ENCODE data around the gene ZACN.
A peak's percentile ranks its signal among the peaks of the same experiment; 100 is the strongest.

Gene ZACN

DNA sequence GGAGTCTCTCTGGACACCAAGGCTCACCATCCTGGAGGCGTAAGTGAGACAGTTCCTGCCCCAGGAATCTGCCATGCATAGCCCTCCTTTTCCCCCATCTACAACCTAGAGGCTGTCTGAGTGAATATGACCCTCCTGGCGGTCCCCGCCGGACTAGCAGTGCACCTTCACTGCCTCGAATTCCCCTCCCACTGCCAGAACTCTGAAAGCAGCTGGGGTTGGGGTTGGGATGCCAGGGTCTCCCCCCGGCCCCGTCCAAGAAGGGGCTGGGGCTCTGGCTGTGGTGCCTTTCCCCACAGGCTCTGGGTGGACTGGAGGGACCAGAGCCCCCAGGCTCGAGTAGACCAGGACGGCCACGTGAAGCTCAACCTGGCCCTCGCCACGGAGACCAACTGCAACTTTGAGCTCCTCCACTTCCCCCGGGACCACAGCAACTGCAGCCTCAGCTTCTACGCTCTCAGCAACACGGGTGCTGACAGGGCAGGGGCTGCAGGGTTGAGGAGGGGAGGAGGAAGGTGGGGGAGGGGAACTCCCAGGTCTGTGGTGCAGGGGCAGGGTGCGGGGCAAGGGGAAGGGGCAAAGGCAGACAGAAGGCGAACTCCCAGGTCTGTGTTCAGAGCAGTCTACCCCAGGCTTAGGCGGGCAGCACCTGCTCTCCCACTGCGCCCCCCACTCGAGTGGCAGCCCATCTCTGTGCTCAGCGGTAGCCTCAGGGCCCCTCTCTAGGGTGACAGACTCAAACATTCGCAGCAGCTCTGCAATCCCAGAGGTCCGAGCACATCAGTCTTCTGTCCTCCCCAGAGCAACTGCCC, 1.2 kb downstream of the ZACN start:
- DNase-seq (ENCODE audit: low read depth, low spot score) = no peak

DNA sequence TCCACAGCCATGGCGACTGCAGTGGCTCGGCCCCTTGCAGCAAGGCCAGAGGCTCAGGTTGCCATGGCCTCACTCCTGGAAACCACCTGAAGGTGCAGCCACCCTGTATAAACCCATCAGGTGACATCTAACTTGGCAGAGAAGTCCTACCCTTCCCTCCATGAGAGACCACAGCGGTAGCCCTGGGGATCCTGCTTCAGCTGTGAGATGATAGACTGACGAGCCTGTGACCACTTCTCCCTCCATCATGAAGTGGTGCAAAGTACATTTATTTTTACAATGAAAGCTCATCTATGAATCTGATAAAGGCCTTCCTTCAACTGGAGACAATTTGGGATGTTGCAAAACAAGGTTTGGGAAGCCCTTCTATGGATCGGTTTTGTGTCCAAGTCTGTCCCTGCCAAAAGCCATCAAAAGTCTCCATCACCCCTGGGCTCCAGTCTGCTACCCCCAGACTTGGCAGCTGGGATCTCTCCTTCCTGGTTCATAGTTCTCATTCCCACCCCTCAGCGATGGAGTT, 1.8 kb downstream of the ZACN start:
- no peak for DNase-seq (ENCODE audit: low read depth, low spot score)
- H3K4me3 ChIP-seq (ENCODE audit: low read length) = no peak overlapping the region

More for the DNA sequence above, 1.2 kb downstream of the ZACN start:
- H3K4me3 ChIP-seq (ENCODE audit: low read length) = no peak overlapping the region

DNA sequence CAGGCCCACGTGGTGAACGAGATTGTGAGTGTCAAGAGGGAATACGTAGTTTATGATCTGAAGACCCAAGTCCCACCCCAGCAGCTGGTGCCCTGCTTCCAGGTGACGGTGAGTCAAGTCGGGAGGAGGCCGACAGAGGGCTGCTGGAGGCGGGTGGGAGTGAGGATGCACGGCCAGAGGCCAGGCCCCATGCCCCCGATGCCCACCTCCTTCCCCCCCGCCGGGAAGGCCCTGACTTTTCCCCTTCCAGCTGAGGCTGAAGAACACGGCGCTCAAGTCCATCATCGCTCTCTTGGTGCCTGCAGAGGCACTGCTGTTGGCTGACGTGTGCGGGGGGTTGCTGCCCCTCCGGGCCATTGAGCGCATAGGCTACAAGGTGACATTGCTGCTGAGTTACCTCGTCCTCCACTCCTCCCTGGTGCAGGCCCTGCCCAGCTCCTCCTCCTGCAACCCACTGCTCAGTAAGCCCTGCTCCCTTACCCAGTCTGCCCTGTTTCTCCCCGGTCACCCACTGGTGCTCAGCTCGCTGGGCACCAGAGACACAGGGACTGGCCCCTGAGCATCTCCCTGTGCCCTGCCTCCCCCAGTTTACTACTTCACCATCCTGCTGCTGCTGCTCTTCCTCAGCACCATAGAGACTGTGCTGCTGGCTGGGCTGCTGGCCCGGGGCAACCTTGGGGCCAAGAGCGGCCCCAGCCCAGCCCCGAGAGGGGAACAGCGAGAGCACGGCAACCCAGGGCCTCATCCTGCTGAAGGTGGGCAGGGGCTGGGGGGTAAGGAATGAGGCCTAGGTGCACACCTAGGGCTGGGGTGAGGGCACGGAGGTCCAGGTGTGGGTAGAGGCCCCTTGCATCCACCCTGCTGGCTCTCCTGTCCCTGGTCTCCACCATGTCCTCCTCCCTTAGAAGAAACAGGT, 2.6 kb downstream of the ZACN start:
- DNase-seq (ENCODE audit: low read depth, low spot score) = no peak
- H3K4me3 ChIP-seq (ENCODE audit: low read length) = no peak overlapping the region

DNA sequence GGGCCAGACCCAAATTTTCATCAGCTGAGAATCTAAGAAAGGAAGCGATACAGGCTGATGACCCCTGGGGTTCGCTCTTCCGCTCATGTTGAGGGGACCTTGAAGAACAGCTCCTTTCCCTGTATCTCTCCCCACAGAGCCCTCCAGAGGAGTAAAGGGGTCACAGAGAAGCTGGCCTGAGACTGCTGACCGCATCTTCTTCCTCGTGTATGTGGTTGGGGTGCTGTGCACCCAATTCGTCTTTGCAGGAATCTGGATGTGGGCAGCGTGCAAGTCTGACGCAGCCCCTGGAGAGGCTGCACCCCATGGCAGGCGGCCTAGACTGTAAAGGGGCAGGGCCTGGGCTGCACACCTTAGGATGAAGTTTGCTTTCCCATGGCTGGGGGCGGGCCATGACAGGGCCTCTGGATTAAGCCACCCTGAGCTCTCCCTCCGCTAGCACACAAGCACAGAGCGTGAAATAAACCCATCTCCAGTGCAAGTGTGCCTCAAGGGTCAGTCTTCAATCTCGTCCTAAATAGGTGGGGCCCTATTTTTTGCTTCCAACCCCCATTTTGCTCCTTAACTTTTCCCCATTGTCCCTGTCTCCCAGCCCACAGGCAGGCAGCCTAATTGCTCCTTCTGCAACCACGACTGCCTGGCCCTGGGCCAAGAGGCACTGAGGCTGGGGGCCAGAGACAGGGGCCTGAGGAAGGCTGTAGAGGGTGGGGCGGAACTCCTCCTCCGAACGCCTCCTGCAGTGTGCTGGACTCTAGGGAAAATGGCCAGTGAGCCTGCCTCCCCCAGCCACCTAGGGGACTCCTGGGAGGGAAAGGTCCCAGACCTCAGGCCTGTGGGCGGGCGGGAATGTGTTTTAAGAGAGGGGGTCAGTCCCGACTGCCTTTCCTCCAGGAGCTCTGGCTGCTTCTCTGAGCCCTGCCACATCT, 3.6 kb downstream of the ZACN start:
- no peak overlapping the region for H3K4me3 ChIP-seq (ENCODE audit: low read length)
- no peak for DNase-seq (ENCODE audit: low read depth, low spot score)

DNA sequence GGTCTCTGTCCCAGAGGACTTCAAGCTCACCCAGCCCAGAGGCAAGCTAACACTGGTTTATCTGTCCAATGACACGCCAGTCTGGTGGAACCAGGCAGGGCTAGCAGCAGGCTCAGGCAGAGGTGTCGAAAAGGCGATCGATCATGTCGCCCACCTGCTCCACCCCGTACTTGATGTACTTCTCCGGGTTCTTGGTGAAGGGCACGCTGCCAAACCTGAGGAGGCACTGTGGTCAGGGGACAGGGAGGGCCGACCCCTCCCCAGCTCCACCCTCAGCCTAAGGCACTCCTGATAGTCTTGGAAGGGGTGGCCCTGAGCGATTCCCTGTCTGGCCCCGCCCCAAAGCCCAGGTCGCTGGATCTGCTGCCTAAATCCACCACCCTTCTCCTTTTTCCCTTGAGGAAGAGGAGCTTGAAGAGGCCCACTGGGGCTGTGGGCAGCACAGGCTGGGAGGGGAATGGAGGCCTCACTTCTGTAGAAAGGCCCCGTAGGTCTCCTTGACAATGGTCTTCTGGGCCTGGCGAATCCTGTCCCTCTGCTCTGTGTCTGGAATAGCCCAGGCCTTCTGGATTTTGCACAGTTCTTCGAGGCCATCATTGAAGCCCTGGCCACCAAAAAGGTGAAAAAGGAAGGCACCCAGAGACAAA, 4.7 kb downstream of the ZACN start:
- no peak for DNase-seq (ENCODE audit: low read depth, low spot score)
- H3K4me3 ChIP-seq (ENCODE audit: low read length) = no peak overlapping the region

DNA sequence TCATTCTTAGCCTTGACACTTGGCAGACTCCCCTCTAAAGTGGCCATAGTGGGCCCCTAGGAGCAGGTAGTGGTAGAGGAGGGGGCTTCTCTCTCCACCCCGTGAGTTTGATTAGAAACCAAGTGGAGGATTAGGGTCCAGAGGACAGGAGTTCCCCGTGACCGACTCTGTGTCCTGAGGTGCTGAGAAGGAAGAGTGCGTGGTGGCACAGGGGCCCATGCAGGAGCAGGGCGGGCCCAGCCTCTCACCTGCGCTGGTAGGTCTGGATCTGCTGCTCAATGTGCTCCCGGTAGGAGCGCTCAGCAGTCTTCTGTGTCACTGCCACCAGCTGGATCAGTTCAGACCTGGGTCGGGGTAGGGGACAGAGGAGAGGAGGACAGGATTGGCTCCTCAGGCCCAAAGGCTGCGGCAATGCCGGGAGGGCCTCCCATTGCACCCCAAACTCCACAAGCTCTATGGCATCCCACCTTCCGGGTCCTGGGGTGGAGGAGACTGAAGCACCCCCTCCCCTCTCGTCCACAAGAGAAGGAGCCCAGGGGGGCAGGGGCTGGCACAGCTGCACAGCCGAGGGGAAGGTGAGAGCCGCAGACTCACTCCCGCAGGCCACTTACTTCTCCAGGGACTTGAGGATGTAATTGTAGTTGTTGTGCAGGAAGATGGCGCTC, 6.2 kb downstream of the ZACN start:
- H3K4me3 ChIP-seq (ENCODE audit: low read length) = no peak overlapping the region
- DNase-seq (ENCODE audit: low read depth, low spot score) = no peak

DNA sequence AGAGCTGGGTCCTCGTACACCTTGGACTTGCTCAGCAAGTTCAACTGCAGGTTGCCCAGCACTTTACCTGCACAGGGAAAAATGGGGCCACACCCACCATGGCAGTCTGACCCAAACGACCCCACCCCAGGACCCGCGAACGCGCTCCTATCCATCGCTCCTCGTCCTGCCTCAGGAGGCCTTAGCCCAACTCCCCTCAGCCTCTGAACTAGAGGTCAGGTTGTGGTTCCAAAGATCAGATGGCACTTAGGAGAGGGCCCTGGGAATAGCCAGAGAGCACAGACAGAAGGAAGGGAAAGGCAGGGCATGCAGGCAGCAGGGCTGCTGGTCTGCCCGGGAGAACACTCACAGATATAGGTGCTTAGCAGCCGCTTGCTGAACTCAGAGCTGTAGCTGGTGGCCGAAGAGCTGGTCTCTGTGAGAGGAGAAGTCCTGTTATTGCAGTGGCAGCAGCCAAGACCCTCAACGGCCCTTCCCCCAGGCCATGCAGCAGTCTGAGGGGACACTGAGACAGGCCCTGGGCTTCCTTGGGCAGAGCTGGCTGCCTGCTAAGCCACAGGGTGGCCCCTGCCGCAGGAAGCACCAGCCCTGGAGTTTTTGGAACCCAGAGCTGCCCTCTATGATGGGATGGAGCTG, 6.9 kb downstream of the ZACN start:
- H3K4me3 ChIP-seq (ENCODE audit: low read length) = no peak overlapping the region
- DNase-seq (ENCODE audit: low read depth, low spot score) = no peak

DNA sequence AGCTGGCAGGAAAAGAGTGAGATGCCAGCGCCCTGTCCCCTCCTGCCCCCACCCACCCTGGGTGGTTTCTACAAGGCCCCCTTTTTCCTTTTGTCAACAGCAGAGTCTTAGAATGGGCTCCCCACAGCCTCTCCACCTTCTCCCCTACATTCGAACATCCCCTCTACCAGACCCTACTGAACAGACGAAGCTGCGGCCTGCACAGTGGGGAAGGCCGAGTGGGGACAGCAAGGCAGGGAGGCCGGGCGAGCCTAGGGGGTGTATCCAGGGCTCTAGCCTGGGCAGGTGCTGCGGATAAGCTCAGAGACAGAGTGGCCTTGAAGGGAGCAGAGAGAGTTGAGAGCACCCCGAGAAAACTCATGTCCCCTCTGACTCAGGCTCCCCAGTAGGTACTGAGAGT, 7.4 kb downstream of the ZACN start:
- DNase-seq (ENCODE audit: low read depth, low spot score) = no peak
- no peak overlapping the region for H3K4me3 ChIP-seq (ENCODE audit: low read length)

DNA sequence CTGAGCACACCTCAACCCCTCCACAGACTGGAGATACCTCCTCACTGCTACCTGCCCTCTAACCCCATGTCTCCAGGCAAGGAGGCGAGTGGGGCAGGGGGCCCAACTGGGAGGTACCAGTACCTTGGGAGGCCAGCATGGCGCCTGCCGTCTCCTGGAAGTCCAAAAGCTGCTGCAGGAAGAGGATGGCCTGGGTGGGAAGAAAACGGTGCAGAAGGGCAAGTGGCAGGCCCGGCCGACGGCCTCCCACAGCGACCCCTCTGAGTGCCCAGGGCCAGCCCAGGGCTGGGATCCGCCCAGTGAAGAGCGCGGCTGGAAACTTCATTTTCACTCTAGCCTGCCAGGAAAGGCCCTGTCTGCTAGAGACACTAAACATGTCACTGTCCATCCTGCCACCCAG, 8.5 kb downstream of the ZACN start:
- no peak for DNase-seq (ENCODE audit: low read depth, low spot score)
- no peak overlapping the region for H3K4me3 ChIP-seq (ENCODE audit: low read length)

DNA sequence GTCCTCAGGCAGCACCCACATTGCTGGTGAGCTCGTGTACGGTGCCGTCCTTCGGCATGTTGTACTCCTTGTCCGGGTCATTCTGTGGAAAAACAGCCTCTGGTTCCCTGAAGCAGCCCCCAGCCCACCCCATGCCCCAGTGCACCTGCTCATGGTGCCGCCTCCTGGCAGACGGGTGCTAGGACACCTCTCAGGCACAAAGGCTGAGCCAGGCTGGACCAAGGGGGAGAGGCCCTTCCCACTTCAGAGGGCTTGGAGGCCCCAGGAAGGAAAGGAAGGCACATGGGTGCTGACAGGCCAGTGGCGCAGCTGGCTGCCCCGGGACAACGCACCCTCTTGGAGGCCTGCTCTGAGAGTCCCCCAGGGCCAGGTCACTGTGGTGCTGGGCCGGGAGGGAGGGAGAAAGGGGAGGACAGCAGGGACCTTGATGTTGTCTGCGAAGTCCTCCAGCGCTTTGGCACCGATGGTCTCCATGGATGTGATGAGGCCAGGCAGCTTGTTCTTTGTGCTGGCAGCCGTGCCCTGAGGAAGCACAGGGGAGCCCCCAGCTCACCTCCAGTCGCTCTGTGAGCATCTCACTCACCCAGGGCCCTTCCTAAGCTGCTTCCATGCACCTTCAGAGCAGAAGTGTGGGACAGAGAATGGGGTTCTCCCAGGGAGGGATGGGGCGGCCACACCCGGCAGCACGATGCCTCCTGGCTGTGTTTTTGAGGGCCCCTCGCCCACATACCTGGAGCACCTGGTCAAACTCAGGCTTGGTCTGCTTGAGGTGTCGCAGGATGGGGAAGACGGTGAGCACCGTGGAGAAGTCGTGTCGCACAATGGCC, 9.3 kb downstream of the ZACN start:
- no peak overlapping the region for H3K4me3 ChIP-seq (ENCODE audit: low read length)
- DNase-seq (ENCODE audit: low read depth, low spot score) = no peak

DNA sequence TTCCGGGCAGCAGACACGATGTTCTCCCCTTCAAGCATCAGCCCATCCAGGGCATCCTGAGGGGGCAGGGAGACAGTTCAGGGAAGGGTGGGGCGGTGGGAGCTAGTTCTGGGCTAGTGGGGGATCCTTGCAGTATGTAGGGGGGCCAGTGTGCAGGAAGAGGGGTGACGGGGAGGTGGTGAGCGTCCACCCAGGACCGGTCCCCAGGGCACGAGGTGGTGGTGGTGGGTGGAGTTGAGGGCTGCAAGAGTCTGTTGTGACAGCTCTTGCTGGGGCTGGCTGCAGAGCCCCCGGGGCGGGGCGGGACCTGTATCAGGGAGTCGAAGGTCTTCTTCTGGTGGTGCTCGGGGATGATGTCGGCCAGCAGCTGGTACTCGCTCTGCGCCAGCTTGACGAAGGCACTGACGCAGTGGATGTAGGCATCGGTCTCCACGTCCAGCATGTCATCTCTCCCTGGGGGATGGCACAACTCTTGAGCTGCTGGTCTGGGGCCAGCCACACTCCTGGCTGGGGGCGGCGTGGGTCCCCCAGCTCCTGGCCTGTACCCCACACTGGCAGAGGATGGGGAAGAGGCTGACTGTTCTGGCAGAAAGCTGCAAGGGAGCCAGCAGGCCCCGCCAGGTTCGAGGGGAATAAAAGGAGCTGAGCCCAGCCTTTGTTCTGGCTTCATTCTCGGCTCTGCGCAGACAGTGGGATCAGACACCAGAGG, 10.0 kb downstream of the ZACN start:
- DNase-seq (ENCODE audit: low read depth, low spot score) = no peak

DNA sequence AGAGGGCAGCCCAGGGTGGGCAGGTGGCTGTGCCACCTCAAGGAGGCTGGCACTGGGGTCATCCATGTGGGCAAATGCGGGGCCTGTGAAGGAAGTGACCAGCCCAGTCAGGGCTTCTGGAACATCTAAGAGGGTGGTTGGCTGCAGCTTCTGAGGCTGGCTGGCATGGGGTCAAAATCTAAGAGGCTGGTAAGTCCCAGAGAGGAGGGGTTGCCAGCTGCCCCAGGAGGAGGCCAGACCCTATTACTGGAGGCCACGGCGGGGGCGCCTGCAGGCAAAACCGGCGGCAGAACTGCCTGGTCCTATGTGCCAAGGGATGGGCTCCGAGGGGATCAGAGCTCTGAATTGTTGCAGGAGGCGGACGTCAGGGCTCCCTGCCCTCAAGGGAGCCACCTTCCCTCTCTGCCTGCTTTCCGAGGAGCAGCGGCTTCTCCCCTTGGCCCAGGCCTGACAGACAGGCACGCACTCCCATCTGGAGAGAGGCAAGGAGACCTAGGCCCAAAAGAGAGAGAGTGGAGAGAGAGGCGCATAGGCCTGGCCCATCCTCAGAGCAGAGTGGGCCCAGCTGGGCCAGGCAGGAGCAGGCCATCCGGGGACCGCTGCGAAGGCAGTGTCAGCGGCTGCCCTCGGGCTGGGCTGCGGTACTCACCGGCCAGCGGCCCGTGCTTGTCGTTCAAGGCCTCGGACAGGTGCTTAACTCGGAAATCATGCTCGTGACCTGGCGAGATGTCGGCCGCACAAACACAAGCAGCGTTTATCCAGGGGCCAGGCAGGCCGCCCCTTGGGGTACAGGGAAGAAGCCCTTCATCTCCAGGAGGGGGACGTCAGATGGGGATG, 10.9 kb downstream of the ZACN start:
- no peak for DNase-seq (ENCODE audit: low read depth, low spot score)
- H3K4me3 ChIP-seq (ENCODE audit: low read length) = no peak overlapping the region

More for the DNA sequence above, 10.0 kb downstream of the ZACN start:
- no peak overlapping the region for H3K4me3 ChIP-seq (ENCODE audit: low read length)

DNA sequence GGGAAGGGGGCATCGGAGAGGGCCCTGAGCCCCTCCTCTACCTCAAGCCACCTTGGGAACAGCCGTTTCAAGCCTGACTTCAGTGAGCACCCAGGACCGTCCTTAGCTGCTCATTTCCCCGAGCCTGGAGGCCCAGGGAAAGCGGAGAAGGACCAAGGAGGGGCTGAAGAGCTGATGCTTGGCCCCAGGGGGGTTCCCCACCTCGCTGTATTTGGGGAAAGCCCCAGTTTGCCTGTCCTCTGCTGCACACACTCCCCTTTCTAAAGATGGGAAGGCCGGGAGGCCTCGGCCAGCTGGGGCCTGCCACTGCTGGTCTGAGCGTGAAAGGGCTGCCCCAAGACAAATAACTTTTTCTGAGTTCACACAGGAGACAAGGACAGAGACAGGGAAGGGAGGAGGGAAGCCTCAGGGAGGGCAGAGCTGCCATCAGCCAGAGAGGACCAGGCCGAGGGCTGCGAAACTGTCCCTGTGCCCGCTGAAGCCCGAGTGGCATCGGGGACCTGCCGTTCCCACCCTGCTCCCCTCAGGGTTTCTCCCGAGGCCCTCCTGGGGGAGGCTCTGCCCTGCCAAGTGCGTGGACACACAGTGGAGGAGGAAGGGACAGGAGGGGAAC, 11.6 kb downstream of the ZACN start:
- no peak for DNase-seq (ENCODE audit: low read depth, low spot score)
- no peak overlapping the region for H3K4me3 ChIP-seq (ENCODE audit: low read length)

DNA sequence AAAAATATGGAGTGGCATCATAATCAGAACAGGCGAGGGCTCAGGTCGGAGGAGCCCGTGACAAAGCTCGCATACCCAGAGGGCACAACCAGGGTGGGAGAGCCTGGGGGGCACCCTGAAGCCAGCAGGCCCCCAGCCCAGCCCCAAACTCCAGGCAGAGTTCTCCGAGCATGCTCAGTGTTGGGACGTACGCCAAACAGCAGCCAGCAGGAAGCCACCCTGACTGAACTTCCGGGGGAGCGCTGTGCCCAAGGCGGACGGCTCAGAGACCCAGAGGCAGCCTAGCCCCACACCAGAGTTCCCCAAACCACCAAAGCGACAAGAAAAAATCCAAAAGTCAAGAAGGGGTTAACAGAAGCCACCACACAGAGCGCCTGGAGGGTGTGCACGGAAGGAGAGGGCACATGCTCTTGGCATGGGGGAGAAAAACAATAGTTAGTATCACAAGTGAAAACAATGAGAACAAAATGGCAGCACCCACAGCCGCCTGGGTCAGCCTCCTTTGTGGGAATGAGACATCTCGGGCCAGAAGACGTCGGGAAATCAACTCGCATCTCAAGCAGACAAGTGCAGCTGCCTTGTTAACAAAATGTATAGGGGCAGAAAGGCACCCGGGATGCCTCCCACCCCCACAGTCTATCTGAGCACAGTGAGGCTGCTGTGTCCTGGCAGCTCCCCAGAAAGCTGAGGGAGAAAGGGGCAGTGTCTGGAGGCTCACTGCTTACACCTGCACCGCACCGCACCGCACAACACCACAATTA, 12.7 kb downstream of the ZACN start:
- peak overlapping the region; percentile 60 for H3K4me3 ChIP-seq (ENCODE audit: low read length)
- DNase-seq (ENCODE audit: low read depth, low spot score) = peak; percentile 81

All from Jurkat, Clone E6-1 (cell line).